Endodermal cell (in vitro differentiated cells): ENCODE data around the gene SOS2. TPM values are rescaled to one million over a fixed set of nuclear protein-coding genes. Genes with fewer than 3 reads are reported as not detected.

Source experiments
- DNase-seq: peaks from one replicate; pipeline ENCODE4 v3.0.0-alpha.2; 2017
- H3K27ac ChIP-seq: 2 replicates; pipeline ENCODE4 v1.5.1; 2013; ENCODE audit warnings: mild to moderate bottlenecking, low read depth, low read length, moderate library complexity
- H3K27me3 ChIP-seq: 2 replicates; pipeline ENCODE4 v1.6.1; 2013; ENCODE audit warnings: mild to moderate bottlenecking, low read length, moderate library complexity; ENCODE audit not compliant: insufficient read depth, control insufficient read depth, poor library complexity, severe bottlenecking
- H3K36me3 ChIP-seq: 2 replicates; pipeline ENCODE4 v1.7.0; 2013; ENCODE audit warnings: mild to moderate bottlenecking, low read length, moderate library complexity; ENCODE audit not compliant: control insufficient read depth, insufficient read depth
- H3K4me1 ChIP-seq: one replicate; pipeline ENCODE4 v1.7.0; 2013; ENCODE audit warnings: low read length; ENCODE audit not compliant: control insufficient read depth, insufficient read depth
- H3K4me3 ChIP-seq: 2 replicates; pipeline ENCODE4 v1.5.1; 2013; ENCODE audit warnings: mild to moderate bottlenecking, low read length, moderate library complexity
- H3K9ac ChIP-seq: 2 replicates; pipeline ENCODE4 v1.6.1; 2013; ENCODE audit warnings: mild to moderate bottlenecking, low read length, moderate library complexity; ENCODE audit not compliant: poor library complexity, severe bottlenecking; ENCODE audit errors: extremely low read depth
- H3K9me3 ChIP-seq: 2 replicates; pipeline ENCODE4 v1.6.1; 2013; ENCODE audit warnings: mild to moderate bottlenecking, low read length, moderate library complexity; ENCODE audit not compliant: control insufficient read depth
- H3K27ac Mint-ChIP-seq: 2 replicates; pipeline ENCODE4 v1.8.0; 2020; ENCODE audit warnings: mixed read lengths
- H3K27me3 Mint-ChIP-seq: 2 replicates; pipeline ENCODE4 v1.8.0; 2021; ENCODE audit warnings: mild to moderate bottlenecking, mixed read lengths; ENCODE audit not compliant: insufficient read depth
- H3K36me3 Mint-ChIP-seq: 2 replicates; pipeline ENCODE4 v1.8.0; 2020; ENCODE audit warnings: low read depth, mixed read lengths
- H3K4me1 Mint-ChIP-seq: 2 replicates; pipeline ENCODE4 v1.8.0; 2020; ENCODE audit warnings: mixed read lengths
- H3K4me3 Mint-ChIP-seq: 2 replicates; pipeline ENCODE4 v1.8.0; 2020; ENCODE audit warnings: mild to moderate bottlenecking, moderate library complexity, mixed read lengths
- H3K9me3 Mint-ChIP-seq: 2 replicates; pipeline ENCODE4 v1.8.0; 2020; ENCODE audit warnings: mild to moderate bottlenecking, mixed read lengths
- WGBS, 2 experiments: methylation state at CpG; one replicate each; pipeline versions ENCODE4 v1.1.5 to v1.1.7; 2013; ENCODE audit warnings: missing lambda C conversion rate in 2 of 2, mixed read lengths in 1 of 2; ENCODE audit not compliant: insufficient coverage in 1 of 2, insufficient read length in 1 of 2; 5-methylcytosine and 5-hydroxymethylcytosine counted together
- total RNA-seq, 2 donors: library from RNA; stranded (reverse); fragmentation: NEBNext Ultra II Directional in 1 of 2; extraction: Animal tissue kit (Norgen Biotek cat#: 25700) in 1 of 2; gene quantifications; 2 replicates in 1 of 2; 3 replicates in 1 of 2; pipeline ENCODE4 v1.2.1, GENCODE V29; 2021
- TF ChIP-seq, protein P1 (sequence below): fragments of 200-600 bp; sonication (generic); conservative IDR thresholded peaks from 2 replicates; pipeline ENCODE4 v1.5.0; 2021; ENCODE audit warnings: antibody characterized with exemption, mild to moderate bottlenecking

Gene SOS2
- total RNA-seq, 2 donors from 2014 or later: 19.6 to 20.4 TPM

DNA sequence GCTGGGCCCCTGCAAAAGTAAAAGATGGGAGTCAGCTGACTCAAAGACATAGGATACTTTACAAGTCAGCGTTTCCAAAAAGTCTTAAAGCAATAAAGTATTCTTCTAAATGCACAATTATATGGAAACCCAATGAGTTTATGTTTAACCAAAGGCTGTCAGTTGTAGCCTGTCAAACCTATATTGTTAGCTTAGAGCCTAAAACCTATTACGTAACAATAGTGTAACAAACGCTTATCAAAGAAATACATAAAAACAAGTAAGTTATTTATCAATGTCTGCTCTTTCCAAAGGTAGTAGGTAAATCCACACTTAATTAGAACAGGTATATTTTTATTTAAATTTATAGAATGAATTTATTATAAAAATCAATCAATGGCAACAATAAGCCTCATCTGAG is 15.9 kb upstream of the SOS2 start:
- no peaks in the 10 kb centered on the region for H3K4me1 Mint-ChIP-seq
- no peaks in the 10 kb centered on the region for H3K27me3 ChIP-seq
- no peak overlapping the region for H3K27ac Mint-ChIP-seq
- WGBS, 2 experiments: 92% methylated on average over 2 of the region's 3 CpGs; no CpG with 5 or more reads in 1 of the 2 experiments
- no peaks in the 10 kb centered on the region for H3K9me3 ChIP-seq
- no peak for DNase-seq
- no peak overlapping the region for H3K4me3 ChIP-seq
- no peaks in the 10 kb centered on the region for H3K9me3 Mint-ChIP-seq
- no peak overlapping the region for H3K4me3 Mint-ChIP-seq
- peaks cover 5% of the 10 kb centered on the region for H3K36me3 ChIP-seq
- no peaks in the 10 kb centered on the region for H3K27me3 Mint-ChIP-seq
- H3K4me1 ChIP-seq: peaks cover 5% of the 10 kb centered on the region
- H3K9ac ChIP-seq: no peak overlapping the region
- H3K36me3 Mint-ChIP-seq: peaks cover 2% of the 10 kb centered on the region
- TF ChIP-seq, protein P1, sequence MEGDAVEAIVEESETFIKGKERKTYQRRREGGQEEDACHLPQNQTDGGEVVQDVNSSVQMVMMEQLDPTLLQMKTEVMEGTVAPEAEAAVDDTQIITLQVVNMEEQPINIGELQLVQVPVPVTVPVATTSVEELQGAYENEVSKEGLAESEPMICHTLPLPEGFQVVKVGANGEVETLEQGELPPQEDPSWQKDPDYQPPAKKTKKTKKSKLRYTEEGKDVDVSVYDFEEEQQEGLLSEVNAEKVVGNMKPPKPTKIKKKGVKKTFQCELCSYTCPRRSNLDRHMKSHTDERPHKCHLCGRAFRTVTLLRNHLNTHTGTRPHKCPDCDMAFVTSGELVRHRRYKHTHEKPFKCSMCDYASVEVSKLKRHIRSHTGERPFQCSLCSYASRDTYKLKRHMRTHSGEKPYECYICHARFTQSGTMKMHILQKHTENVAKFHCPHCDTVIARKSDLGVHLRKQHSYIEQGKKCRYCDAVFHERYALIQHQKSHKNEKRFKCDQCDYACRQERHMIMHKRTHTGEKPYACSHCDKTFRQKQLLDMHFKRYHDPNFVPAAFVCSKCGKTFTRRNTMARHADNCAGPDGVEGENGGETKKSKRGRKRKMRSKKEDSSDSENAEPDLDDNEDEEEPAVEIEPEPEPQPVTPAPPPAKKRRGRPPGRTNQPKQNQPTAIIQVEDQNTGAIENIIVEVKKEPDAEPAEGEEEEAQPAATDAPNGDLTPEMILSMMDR: no peak
- H3K27ac ChIP-seq: no peak overlapping the region

DNA sequence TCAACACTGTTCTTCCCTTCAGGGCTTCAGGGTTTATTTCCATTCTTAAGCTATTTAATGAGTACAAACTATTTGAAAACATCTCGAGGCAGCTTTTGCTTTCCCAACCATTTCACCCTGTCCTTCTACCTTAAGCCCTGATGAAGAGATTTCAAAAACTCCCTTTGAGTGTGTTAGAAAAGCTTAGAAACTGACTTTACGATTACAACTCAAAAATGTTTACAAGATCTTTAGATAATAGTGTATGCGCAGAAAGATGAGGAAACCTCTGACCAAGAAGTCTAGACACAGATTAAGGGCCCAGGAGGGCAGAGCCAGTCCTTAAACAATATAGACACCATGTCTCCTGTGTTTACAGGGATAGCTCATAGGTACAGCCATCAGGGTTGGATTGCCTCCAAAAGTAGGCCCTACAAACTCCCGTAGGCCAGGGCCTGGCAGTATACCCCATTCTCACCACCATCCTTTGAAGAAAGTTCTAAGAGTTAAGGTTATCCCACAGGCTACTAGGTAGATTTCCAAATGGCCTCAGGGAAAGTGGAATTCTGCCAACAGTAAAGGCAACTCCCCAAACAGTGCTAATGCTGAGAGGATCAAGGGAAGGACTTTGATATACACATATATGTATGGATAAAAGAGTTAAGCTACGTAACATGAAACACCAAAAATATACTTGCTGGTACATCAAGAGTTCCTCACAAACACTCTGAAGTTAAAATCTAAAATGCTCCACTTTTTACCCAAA is 11.4 kb upstream of the SOS2 start:
- 91 to 100% methylated on average over 3 to 5 of the region's 5 CpGs for WGBS, 2 experiments
- no peaks in the 10 kb centered on the region for H3K27me3 Mint-ChIP-seq
- Histone ChIP-seq H3K36me3 (peaks cover 5% of the 10 kb centered on the region), H3K9me3 (no peaks in the 10 kb centered on the region), H3K4me3 (no peak overlapping the region), H3K4me1 (peaks cover 5% of the 10 kb centered on the region), H3K27ac (no peak overlapping the region), H3K9ac (no peak overlapping the region), H3K27me3 (no peaks in the 10 kb centered on the region)
- no peaks in the 10 kb centered on the region for H3K4me1 Mint-ChIP-seq
- no peaks in the 10 kb centered on the region for H3K9me3 Mint-ChIP-seq
- no peak overlapping the region for H3K27ac Mint-ChIP-seq
- DNase-seq: no peak
- TF ChIP-seq, protein P1: no peak
- H3K36me3 Mint-ChIP-seq: peaks cover 2% of the 10 kb centered on the region
- H3K4me3 Mint-ChIP-seq: no peak overlapping the region

- Histone ChIP-seq H3K9me3 (no peaks in the 10 kb centered on the region), H3K27ac (no peak overlapping the region), H3K4me1 (peaks cover 4% of the 10 kb centered on the region), H3K36me3 (peaks cover 5% of the 10 kb centered on the region), H3K27me3 (no peaks in the 10 kb centered on the region), H3K9ac (no peak overlapping the region), H3K4me3 (no peak overlapping the region)
- H3K27me3 Mint-ChIP-seq: no peaks in the 10 kb centered on the region
- no peak overlapping the region for H3K4me3 Mint-ChIP-seq
- H3K9me3 Mint-ChIP-seq: no peaks in the 10 kb centered on the region
- WGBS, 2 experiments: 96% methylated on average over 1 of the region's 1 CpG; no CpG with 5 or more reads in 1 of the 2 experiments
- TF ChIP-seq, protein P1: no peak
- no peaks in the 10 kb centered on the region for H3K4me1 Mint-ChIP-seq
- H3K27ac Mint-ChIP-seq: no peak overlapping the region
- peaks cover 2% of the 10 kb centered on the region for H3K36me3 Mint-ChIP-seq
- DNase-seq: no peak
Measured at GRCh38 chr14:50242096-50242495, 10.7 kb upstream of the SOS2 start.
